ENCODE measurements around the gene CD33.
A peak's percentile ranks its signal among the peaks of the same experiment; 100 is the strongest.

CD33 gene

GRCh38 chr19:51195316-51195586, 29.6 kb upstream of the CD33 start:
- Histone ChIP-seq H3K4me3 (ENCODE audit: low read depth, low read length) (no peak overlapping the region), H3K4me1 (no peaks in the 10 kb centered on the region), H3K36me3 (no peaks in the 10 kb centered on the region), H3K9me3 (no peaks in the 10 kb centered on the region), H3K27me3 (peaks cover 4% of the 10 kb centered on the region)
- DNase-seq = no peak
- no peak for TF ChIP-seq CTCF (IDR thresholded peaks at IDR 0.05; ENCODE audit: low read depth, low read length)

- no peak overlapping the region for H3K4me3 ChIP-seq (ENCODE audit: low read depth, low read length)
- H3K9me3 ChIP-seq = no peaks in the 10 kb centered on the region
- no peak for TF ChIP-seq CTCF (IDR thresholded peaks at IDR 0.05; ENCODE audit: low read depth, low read length)
- H3K27me3 ChIP-seq = peaks cover 2% of the 10 kb centered on the region; the same call in 1 of the 2 replicates
- H3K36me3 ChIP-seq = no peaks in the 10 kb centered on the region
- no peak for DNase-seq
- no peaks in the 10 kb centered on the region for H3K4me1 ChIP-seq
Measured at GRCh38 chr19:51195616-51196015, 29.3 kb upstream of the CD33 start.

- peak; percentile 24 for DNase-seq
- Histone ChIP-seq H3K4me1 (no peaks in the 10 kb centered on the region), H3K27me3 (peaks cover 2% of the 10 kb centered on the region; the same call in 1 of the 2 replicates), H3K9me3 (no peaks in the 10 kb centered on the region), H3K4me3 (ENCODE audit: low read depth, low read length) (no peak overlapping the region), H3K36me3 (no peaks in the 10 kb centered on the region)
- TF ChIP-seq CTCF (IDR thresholded peaks at IDR 0.05; ENCODE audit: low read depth, low read length) = no peak
Measured at GRCh38 chr19:51196181-51196580, 28.7 kb upstream of the CD33 start.

- H3K4me1 ChIP-seq = no peaks in the 10 kb centered on the region
- no peaks in the 10 kb centered on the region; the same call in 1 of the 2 replicates for H3K27me3 ChIP-seq
- H3K36me3 ChIP-seq = no peaks in the 10 kb centered on the region
- H3K9me3 ChIP-seq = no peaks in the 10 kb centered on the region
- no peak for DNase-seq
- no peak for TF ChIP-seq CTCF (IDR thresholded peaks at IDR 0.05; ENCODE audit: low read depth, low read length)
- H3K4me3 ChIP-seq (ENCODE audit: low read depth, low read length) = no peak overlapping the region
Measured at GRCh38 chr19:51198641-51199040, 26.2 kb upstream of the CD33 start.

GRCh38 chr19:51200071-51200666, 24.7 kb upstream of the CD33 start:
- no peaks in the 10 kb centered on the region; the same call in 1 of the 2 replicates for H3K27me3 ChIP-seq
- no peak for TF ChIP-seq CTCF (IDR thresholded peaks at IDR 0.05; ENCODE audit: low read depth, low read length)
- no peaks in the 10 kb centered on the region for H3K36me3 ChIP-seq
- H3K9me3 ChIP-seq = no peaks in the 10 kb centered on the region
- H3K4me3 ChIP-seq (ENCODE audit: low read depth, low read length) = no peak overlapping the region
- no peaks in the 10 kb centered on the region for H3K4me1 ChIP-seq
- DNase-seq = no peak

GRCh38 chr19:51201712-51202111, 23.2 kb upstream of the CD33 start:
- Histone ChIP-seq H3K4me1 (no peaks in the 10 kb centered on the region), H3K36me3 (no peaks in the 10 kb centered on the region), H3K4me3 (ENCODE audit: low read depth, low read length) (no peak overlapping the region), H3K27me3 (no peaks in the 10 kb centered on the region), H3K9me3 (no peaks in the 10 kb centered on the region)
- TF ChIP-seq CTCF (IDR thresholded peaks at IDR 0.05; ENCODE audit: low read depth, low read length) = no peak
- no peak for DNase-seq

Data from BE2C (cell line).